A673 (cell line): ENCODE measurements around the gene EPHB2.

Source experiments
- EZH2 ChIP-seq: fragments of 200-600 bp; sonication (generic); IDR thresholded peaks from 2 replicates; pipeline ENCODE4 v1.6.1; 2017; ENCODE audit warnings: borderline replicate concordance, low read depth, mild to moderate bottlenecking, mixed read lengths, antibody characterized with exemption, low read length; ENCODE audit not compliant: poor library complexity, severe bottlenecking
- TF ChIP-seq, protein P1 (sequence below): fragments of 300-800, 200-600 bp; sonication (generic); conservative IDR thresholded peaks from 2 replicates; pipeline ENCODE4 v1.5.1; 2017; ENCODE audit warnings: low read depth, mild to moderate bottlenecking, antibody characterized with exemption, low read length, moderate library complexity, mixed read lengths

DNA sequence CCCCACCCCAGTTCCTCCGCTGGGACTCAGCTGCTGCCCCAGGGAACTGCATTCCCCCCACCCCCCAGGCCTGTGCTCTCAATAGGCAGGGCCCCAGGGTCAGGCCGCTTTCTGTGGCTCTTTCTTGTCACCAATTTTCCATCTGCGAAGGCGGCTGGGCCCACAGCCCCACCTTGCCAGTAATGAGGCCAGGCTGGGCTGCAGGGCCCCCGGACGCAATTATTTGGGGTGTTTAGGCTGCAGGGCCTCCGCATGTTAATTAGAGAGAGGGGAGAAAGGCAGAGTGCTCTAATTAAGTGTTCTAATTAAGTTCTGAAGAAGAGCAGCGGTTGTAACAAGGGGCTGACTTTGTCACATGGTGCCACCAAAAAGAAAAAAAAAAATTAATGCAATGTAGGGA lies 71.8 kb downstream of the EPHB2 start:
- TF ChIP-seq, protein P1, sequence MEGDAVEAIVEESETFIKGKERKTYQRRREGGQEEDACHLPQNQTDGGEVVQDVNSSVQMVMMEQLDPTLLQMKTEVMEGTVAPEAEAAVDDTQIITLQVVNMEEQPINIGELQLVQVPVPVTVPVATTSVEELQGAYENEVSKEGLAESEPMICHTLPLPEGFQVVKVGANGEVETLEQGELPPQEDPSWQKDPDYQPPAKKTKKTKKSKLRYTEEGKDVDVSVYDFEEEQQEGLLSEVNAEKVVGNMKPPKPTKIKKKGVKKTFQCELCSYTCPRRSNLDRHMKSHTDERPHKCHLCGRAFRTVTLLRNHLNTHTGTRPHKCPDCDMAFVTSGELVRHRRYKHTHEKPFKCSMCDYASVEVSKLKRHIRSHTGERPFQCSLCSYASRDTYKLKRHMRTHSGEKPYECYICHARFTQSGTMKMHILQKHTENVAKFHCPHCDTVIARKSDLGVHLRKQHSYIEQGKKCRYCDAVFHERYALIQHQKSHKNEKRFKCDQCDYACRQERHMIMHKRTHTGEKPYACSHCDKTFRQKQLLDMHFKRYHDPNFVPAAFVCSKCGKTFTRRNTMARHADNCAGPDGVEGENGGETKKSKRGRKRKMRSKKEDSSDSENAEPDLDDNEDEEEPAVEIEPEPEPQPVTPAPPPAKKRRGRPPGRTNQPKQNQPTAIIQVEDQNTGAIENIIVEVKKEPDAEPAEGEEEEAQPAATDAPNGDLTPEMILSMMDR: no peak
- no peak for TF ChIP-seq EZH2
